SK-N-SH (cell line): ENCODE results near the gene ME3. TPM values are rescaled to one million over a fixed set of nuclear protein-coding genes. Genes with fewer than 3 reads are reported as not detected.

Source experiments
- CTCF ChIA-PET: fragments of 300-600, 350-600 bp; formaldehyde crosslinking; extraction: SDS; loops from one replicate; lab custom pipeline; 2021; lab: Yijun Ruan, JAX
- POLR2A ChIA-PET: fragments of 350-600 bp; sonication (Branson Sonifier 250); formaldehyde crosslinking; extraction: SDS; loops from one replicate; lab custom pipeline; 2020; ENCODE audit warnings: antibody characterized with exemption, inconsistent platforms; lab: Yijun Ruan, JAX
- DNase-seq: peaks from one replicate; pipeline ENCODE4 v3.0.0; 2012
- H2AFZ ChIP-seq: fragments of 200-600 bp; sonication (generic); 2 replicates; pipeline ENCODE4 v1.8.1; 2016; ENCODE audit warnings: antibody characterized with exemption, mild to moderate bottlenecking, low read depth
- H3F3A ChIP-seq: fragments of 200-600 bp; sonication (generic); replicated peaks from 2 replicates; pipeline ENCODE3; 2016; ENCODE audit warnings: antibody characterized with exemption, mild to moderate bottlenecking; ENCODE audit not compliant: insufficient read depth
- H3K27ac ChIP-seq, 2 experiments: fragments of 200-500 bp in 1 of 2; fragments of 200-600 bp in 1 of 2; sonication (Bioruptor generic) in 1 of 2; sonication (generic), shearing (Covaris generic) in 1 of 2; 2 replicates each; pipeline versions ENCODE4 v1.5.1 to v1.6.1; 2014 to 2016; ENCODE audit warnings: low read depth in 2 of 2, inconsistent platforms in 1 of 2, low read length in 1 of 2, mild to moderate bottlenecking in 1 of 2, mixed read lengths in 1 of 2
- H3K27me3 ChIP-seq: fragments of 200-600 bp; sonication (generic), shearing (Covaris generic); 2 replicates; pipeline ENCODE4 v1.6.1; 2016; ENCODE audit warnings: mixed run types; ENCODE audit not compliant: insufficient read depth
- H3K36me3 ChIP-seq, 2 experiments: fragments of 200-500 bp in 1 of 2; fragments of 200-600 bp in 1 of 2; sonication (Bioruptor generic) in 1 of 2; sonication (generic) in 1 of 2; replicated peaks in 1 of 2; 2 replicates each; pipeline versions ENCODE3 to v1.5.1; 2014 to 2016; ENCODE audit warnings: low read length in 1 of 2, mild to moderate bottlenecking in 1 of 2; ENCODE audit not compliant: insufficient read depth in 2 of 2, control insufficient read depth in 1 of 2
- H3K4me1 ChIP-seq, 2 experiments: fragments of 200-500 bp in 1 of 2; fragments of 200-600 bp in 1 of 2; sonication (Bioruptor generic) in 1 of 2; sonication (generic), shearing (Covaris generic) in 1 of 2; 2 replicates each; pipeline versions ENCODE4 v1.5.1 to v1.6.1; 2014 to 2016; ENCODE audit warnings: low read depth in 1 of 2, low read length in 1 of 2, mixed run types in 1 of 2; ENCODE audit not compliant: insufficient read depth in 2 of 2, control insufficient read depth in 1 of 2
- H3K4me2 ChIP-seq: fragments of 200-600 bp; sonication (generic), shearing (Covaris generic); 2 replicates; pipeline ENCODE4 v1.6.1; 2017; ENCODE audit warnings: mixed run types
- H3K4me3 ChIP-seq, 2 experiments: fragments of 200-500 bp in 1 of 2; fragments of 200-600 bp in 1 of 2; sonication (Bioruptor generic) in 1 of 2; sonication (generic), shearing (Covaris generic) in 1 of 2; 2 replicates each; pipeline versions ENCODE4 v1.5.1 to v1.8.1; 2014 to 2016; ENCODE audit warnings: low read depth in 2 of 2, inconsistent platforms in 1 of 2, low read length in 1 of 2, mild to moderate bottlenecking in 1 of 2, mixed read lengths in 1 of 2, moderate library complexity in 1 of 2
- H3K79me2 ChIP-seq: fragments of 200-600 bp; sonication (generic); 2 replicates; pipeline ENCODE4 v1.8.1; 2017; ENCODE audit warnings: mild to moderate bottlenecking; ENCODE audit not compliant: insufficient read depth
- H3K9ac ChIP-seq: fragments of 200-600 bp; sonication (generic); 2 replicates; pipeline ENCODE4 v1.6.1; 2017; ENCODE audit warnings: mixed run types
- H3K9me2 ChIP-seq: fragments of 200-600 bp; sonication (generic); 2 replicates; pipeline ENCODE4 v1.6.1; 2017; ENCODE audit warnings: mixed run types
- H3K9me3 ChIP-seq: fragments of 200-600 bp; sonication (generic); 2 replicates; pipeline ENCODE4 v1.6.1; 2017; ENCODE audit warnings: mixed run types, mild to moderate bottlenecking, moderate library complexity
- H4K20me1 ChIP-seq: fragments of 200-600 bp; sonication (generic); 2 replicates; pipeline ENCODE4 v1.6.1; 2017; ENCODE audit warnings: mild to moderate bottlenecking, mixed run types; ENCODE audit not compliant: insufficient read depth
- CHD2 ChIP-seq: fragments of 150-350 bp; IDR thresholded peaks from 2 replicates; pipeline ENCODE4 v1.6.1; 2018; ENCODE audit warnings: low read length; ENCODE audit not compliant: partially characterized antibody
- EZH2phosphoT487 ChIP-seq: fragments of 200-600 bp; sonication (generic); IDR thresholded peaks from 2 replicates; pipeline ENCODE4 v1.6.1; 2017; ENCODE audit warnings: low read depth, mixed run types, mild to moderate bottlenecking, antibody characterized with exemption, moderate library complexity, borderline replicate concordance
- FOSL2 ChIP-seq: IDR thresholded peaks from 2 replicates; pipeline ENCODE4 v1.4.0; 2012; ENCODE audit warnings: low read depth, mild to moderate bottlenecking, moderate library complexity, borderline replicate concordance
- FOXM1 ChIP-seq: IDR thresholded peaks from 2 replicates; pipeline ENCODE4 v1.4.0; 2012; ENCODE audit warnings: low read depth, mild to moderate bottlenecking
- GABPA ChIP-seq: IDR thresholded peaks from 2 replicates; pipeline ENCODE4 v1.4.0; 2012; ENCODE audit warnings: low read depth, mild to moderate bottlenecking
- JUND ChIP-seq: IDR thresholded peaks from 2 replicates; pipeline ENCODE4 v1.4.0; 2012
- NFIC ChIP-seq: IDR thresholded peaks from 2 replicates; pipeline ENCODE4 v1.4.0; 2012; ENCODE audit warnings: borderline replicate concordance
- NRF1 ChIP-seq: IDR thresholded peaks from 2 replicates; pipeline ENCODE4 v1.6.1; 2012; ENCODE audit warnings: low read depth, mild to moderate bottlenecking, low read length
- PBX3 ChIP-seq: IDR thresholded peaks from 2 replicates; pipeline ENCODE4; 2012
- RAD21 ChIP-seq: IDR thresholded peaks from 2 replicates; pipeline ENCODE4 v1.6.1; 2012; ENCODE audit warnings: mild to moderate bottlenecking, low read length
- RCOR1 ChIP-seq: fragments of 150-350 bp; IDR thresholded peaks from 2 replicates; pipeline ENCODE4 v1.6.1; 2017; ENCODE audit warnings: antibody characterized with exemption, low read length
- RFX5 ChIP-seq: IDR thresholded peaks from 2 replicates; pipeline ENCODE4 v1.6.1; 2012; ENCODE audit warnings: mild to moderate bottlenecking, improper control_type of control experiment, low read length
- SIN3A ChIP-seq: IDR thresholded peaks from 2 replicates; pipeline ENCODE4 v1.6.1; 2012; ENCODE audit warnings: low read depth, mild to moderate bottlenecking, low read length, moderate library complexity, borderline replicate concordance
- TEAD4 ChIP-seq: IDR thresholded peaks from 2 replicates; pipeline ENCODE4 v1.4.0; 2012; ENCODE audit warnings: mild to moderate bottlenecking, borderline replicate concordance; ENCODE audit not compliant: insufficient read depth
- USF1 ChIP-seq: IDR thresholded peaks from 2 replicates; pipeline ENCODE4 v1.4.0; 2012; ENCODE audit warnings: low read depth, borderline replicate concordance
- YY1 ChIP-seq: IDR thresholded peaks from 2 replicates; pipeline ENCODE4 v1.4.0; 2012; ENCODE audit warnings: low read depth, mild to moderate bottlenecking
- WGBS: methylation state at CpG from one replicate; pipeline ENCODE4 v1.1.6; 2017; ENCODE audit warnings: low lambda C conversion rate; 5-methylcytosine and 5-hydroxymethylcytosine counted together
- polyA plus RNA-seq, 3 experiments: library from polyadenylated mRNA; depleted of rRNA; stranded (reverse); fragments of >200 nt; gene quantifications; 2 replicates each; pipeline ENCODE4 v1.2.3, GENCODE V29; 2012
- TF ChIP-seq, protein P1 (sequence below): IDR thresholded peaks from 2 replicates; pipeline ENCODE4 v1.4.0; 2012; ENCODE audit warnings: low read depth

Gene ME3
- polyA plus RNA-seq, 1 of the 3 experiments (the other 2 are of a cell fraction): 22.0 TPM

GRCh38 chr11:86555866-86556265, 116.5 kb downstream of the ME3 start:
- H2AFZ ChIP-seq: no peak overlapping the region
- POLR2A ChIA-PET: no interaction called here
- TF ChIP-seq YY1 (no peak), FOSL2 (no peak), CHD2 (no peak), RAD21 (no peak), GABPA (no peak), TEAD4 (no peak)
- TF ChIP-seq, all 33 proteins: peak for 0
- Histone ChIP-seq H3K4me1 (peaks cover 0 to 12% of the 10 kb centered on the region in 2 experiments; a peak in 2 of 4 replicates), H3K27ac (no peak overlapping the region), H3K9ac (no peak overlapping the region), H3K4me3 (no peak overlapping the region), H3K4me2 (no peak overlapping the region), H3K9me3 (no peaks in the 10 kb centered on the region), H3K9me2 (no peaks in the 10 kb centered on the region), H4K20me1 (no peaks in the 10 kb centered on the region), H3F3A (peaks cover 6% of the 10 kb centered on the region), H3K36me3 (peaks cover 0 to 4% of the 10 kb centered on the region in 2 experiments), H3K27me3 (no peaks in the 10 kb centered on the region), H3K79me2 (no peaks in the 10 kb centered on the region)
- CTCF ChIA-PET: interaction anchor here (1.1 kb wide), 1 partner anchor 52 kb away, joined by 6 read pairs; no protein-coding TSS in a partner anchor
- no peak for DNase-seq

DNA sequence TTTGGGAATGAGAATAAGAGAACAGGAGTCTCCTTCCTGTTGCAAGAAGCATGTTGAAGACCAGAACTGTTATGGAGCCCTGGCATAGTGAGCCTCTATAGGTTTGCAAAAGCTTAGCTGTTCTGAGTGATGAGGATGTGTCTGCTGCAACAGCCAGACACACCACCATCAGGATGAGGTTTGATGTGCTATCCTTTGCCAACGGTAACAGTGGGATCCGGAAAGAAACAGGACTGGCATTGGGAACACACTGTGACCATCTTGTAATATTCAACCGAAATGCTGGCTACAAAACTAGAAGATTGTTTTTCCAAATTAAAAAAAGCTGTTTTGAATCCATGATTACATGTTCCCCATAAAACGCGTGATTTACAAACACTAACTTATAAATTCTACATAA, 117.0 kb downstream of the ME3 start:
- no peak for DNase-seq
- Histone ChIP-seq H3K36me3 (peaks cover 0 to 4% of the 10 kb centered on the region in 2 experiments), H4K20me1 (no peaks in the 10 kb centered on the region), H2AFZ (no peak overlapping the region), H3K4me2 (no peak overlapping the region), H3K9me3 (no peaks in the 10 kb centered on the region), H3F3A (peaks cover 6% of the 10 kb centered on the region), H3K4me1 (peaks cover 0 to 13% of the 10 kb centered on the region in 2 experiments; a peak in 2 of 4 replicates), H3K27ac (no peak overlapping the region), H3K4me3 (no peak overlapping the region), H3K9ac (no peak overlapping the region), H3K27me3 (no peaks in the 10 kb centered on the region), H3K79me2 (no peaks in the 10 kb centered on the region), H3K9me2 (no peaks in the 10 kb centered on the region)
- ChIA-PET POLR2A (no interaction called here), CTCF (interaction anchor here (0.7 kb wide), 1 partner anchor 701 kb away, joined by 3 read pairs; the partner anchor contains the start of gene CCDC83)
- WGBS: 97% methylated on average over 5 of the region's 5 CpGs
- TF ChIP-seq FOXM1: no peak
- no peak for TF ChIP-seq JUND
- no peak for TF ChIP-seq RFX5
- no peak for TF ChIP-seq SIN3A
- TF ChIP-seq PBX3: no peak
- no peak for TF ChIP-seq FOSL2
- TF ChIP-seq EZH2phosphoT487: no peak
- no peak for TF ChIP-seq RCOR1
- TF ChIP-seq, protein P1, sequence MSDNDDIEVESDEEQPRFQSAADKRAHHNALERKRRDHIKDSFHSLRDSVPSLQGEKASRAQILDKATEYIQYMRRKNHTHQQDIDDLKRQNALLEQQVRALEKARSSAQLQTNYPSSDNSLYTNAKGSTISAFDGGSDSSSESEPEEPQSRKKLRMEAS: no peak
- no peak for TF ChIP-seq NFIC
- no peak for TF ChIP-seq NRF1
- no peak for TF ChIP-seq CHD2
- no peak for TF ChIP-seq USF1
